ENCODE results near the gene PRLR.

PRLR gene

DNA sequence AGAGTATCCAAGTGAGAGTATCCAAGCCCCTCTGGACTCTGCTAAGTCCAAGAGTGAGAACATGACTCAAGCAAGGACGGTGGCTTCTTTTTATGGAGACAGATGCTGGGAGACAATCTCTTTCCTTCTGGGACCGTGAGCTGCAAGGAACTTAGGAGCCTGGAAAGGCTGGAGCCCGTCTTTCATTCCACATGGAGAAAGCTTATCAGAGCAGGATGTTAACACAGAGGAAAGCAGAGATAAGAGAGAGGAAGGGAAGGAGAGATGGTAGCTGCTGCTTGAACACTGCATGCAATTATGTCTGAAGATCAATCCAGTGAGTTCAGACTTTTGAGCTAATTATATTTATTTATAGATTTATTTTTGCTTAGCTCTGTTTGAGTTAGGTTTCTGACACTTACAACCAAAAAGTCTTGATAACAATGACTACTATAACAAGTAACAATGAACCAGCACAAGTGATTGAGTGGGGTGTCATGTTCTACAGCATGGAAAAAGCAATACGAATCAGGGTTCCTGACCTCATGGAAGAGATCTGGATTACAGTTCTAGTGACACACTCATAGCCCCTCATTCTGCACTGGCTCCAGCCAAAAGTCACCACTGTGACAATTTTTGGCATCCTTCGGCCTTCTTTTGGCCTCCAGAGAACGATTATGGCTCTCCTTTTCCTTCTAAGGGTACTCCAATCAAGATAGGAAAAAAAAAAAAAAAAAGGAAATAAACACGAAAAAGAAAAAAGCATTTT lies 71.5 kb downstream of the PRLR start:
- DNase-seq, result no peak

DNA sequence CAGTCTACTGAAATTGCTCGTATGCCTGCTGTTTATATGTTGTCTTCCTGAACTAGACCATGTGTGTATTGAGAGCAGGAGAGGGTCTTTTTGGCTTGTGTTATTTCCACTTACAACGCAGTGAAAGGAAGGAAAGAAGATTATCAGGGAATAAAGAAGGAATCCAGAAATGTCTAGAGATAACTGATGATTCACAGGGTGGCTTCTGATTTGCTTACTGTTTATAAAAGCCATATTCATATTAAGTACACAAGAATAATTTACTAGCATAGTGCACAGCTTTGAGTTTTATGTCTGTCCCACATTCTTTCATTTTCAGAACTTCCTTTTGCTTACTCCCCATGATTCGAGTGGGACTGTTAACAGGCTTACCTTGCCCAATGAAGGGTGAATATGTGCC lies 72.1 kb downstream of the PRLR start:
- DNase-seq, result no peak

DNA sequence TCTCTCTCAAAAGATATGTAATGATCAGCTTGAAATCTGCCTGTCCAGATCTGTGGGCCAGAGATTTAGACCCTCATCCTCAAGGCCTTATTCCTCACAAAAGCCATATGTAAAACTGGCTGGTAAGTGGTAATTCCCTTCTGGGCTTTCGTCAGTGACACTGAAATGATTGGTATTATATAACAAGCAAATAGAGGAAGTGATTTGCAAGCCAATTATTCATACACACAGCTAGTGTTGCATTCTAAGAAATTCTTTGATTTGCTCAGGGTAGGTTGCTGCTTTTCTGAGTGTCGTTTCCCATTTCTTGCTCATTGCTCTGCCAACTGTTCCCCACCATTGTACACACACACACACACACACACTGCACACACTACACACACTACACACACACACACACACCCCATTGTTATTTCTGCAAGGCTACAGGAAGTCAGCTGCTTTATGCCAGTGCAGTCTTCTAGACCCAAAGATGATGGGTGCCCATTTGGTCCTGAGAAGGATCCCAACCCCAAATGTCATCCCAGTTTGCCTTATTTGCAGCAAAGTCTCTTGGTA lies 76.8 kb downstream of the PRLR start:
- DNase-seq, result no peak

DNA sequence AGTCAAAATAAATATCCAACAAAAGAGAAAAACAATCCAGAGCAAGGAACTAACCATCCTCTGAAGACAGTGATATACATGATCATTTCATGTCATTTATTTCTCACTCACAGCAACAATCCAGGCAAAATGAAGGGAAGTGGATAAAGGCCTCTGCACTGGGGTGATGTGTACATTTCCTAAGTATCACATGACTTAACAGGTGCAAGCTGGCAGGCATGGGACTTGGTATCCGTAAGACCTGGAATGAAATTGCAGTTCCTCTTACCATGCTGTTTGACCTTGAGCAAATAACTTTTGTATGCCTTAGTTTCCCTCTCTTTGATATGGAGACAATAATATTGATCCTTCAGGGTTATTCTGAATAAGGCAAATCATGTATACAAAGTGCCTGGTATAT lies 77.6 kb downstream of the PRLR start:
- DNase-seq, result no peak

DNA sequence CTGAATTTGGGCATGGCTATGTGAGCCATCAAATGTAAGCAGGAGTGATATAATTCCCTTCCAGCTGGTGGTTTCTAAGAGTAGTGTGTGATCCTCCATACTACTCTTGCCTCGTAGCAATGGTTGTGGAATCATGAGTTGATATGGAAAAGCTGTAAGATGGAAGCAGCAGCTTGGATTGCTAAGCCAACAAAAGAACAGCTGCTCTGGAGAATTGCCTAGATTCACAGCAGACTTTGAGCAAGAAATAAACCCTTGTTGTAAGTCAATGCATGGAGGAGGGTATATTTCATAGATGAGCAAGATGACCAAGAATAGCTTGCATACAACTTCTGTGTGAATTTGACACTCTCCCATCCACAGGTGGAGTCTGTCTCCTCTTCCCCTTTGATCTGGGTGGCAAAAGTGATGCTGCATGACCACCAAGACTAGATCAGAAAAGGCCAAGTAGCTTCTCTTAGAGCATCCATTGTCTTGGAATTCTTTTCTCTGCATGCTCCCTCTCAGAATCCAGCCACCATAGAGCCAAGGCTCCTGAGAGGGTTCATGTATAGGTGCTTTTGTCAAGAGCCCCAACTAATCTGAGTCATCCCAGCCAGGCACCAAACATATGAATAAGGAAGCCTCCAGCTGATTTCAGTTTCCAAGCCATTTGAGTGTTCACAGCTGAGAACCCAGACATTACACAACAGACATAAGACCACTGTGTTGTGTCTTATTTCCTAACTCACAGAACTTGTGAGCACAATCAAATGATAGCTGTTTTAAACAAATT lies 79.0 kb downstream of the PRLR start:
- no peak for DNase-seq

DNA sequence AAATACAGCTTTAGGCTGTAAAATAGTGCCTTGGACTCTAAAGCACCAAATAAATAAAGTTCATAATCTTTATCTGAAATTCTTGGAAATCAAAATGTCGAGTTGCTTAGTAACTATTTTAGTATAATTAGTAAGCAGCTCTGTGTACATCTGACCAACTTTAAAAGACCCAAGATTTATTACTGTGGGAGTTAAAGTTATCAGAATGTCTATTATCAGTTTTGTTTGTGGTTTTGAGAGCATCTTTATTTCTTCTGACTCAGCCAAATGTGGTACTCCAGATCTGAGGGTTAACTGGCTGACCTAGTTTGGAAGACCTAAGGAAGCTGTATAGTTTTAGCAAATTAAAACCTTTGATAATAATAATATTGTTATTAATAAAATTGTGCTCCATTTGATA lies 81.2 kb downstream of the PRLR start:
- no peak for DNase-seq

DNA sequence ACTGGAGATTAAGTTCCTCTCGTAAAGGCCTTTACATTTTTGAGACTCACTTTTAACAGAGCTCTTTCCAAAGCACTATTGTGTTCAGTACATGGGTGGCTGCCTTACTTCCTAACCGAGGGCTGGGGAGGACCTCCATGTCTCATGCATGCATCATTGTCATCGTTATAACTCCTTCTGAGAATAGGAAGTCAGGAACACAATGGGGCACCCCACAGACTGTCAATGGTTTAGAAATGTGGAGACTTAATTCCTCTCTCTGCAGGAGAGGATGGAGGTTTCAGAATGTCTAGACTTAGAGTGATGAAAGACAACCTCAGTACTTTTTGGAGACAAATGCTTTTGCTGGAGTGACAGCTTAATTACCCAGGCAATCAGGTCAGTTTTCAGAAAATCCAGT lies 83.9 kb downstream of the PRLR start:
- no peak for DNase-seq

DNA sequence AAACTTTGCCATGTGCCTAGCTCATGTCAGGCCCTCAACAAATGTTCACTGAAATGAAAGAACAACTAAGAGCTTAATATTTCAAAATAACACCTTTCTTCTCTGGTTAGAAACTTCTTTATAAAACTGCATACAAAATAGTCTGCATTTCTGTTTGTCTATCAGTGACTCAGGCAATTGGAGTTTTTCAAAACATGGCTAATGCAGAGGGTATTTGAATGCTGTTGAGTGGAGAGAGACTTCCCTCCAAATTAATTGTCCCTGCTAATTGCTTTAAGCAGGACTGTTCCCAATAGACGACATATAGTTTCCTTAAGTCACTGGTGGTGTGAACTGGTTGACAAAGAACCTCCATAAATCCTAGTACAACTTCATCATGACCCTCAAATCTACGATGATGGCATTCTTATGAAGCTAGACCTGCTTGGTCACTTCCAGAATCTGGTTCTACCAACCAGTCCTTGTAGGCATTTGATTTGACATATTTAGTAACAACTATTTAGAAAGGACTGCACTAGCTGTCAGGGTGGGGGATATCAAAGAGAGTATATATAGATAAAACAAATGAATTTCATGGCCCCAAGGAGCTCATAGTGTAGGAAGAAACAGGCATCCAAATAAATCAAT lies 84.5 kb downstream of the PRLR start:
- no peak for DNase-seq

DNA sequence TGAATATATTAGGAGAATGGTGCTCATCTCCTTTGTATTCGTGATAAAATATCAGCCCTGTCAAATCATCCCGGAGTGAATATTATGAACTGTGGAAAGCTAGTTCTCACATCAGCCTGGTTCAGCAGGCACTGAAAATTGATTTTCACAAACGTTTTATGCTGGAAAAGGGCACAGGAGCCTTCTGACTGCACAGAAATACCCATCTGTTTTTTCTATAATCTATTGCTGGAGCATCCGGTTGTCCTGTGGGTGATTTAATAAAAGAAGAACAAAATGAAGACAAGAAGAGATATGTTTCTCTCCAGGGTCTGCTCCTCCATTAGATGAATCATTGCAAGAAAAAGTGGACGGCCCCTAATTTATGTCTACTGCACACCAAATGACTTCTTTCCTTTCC lies 85.3 kb downstream of the PRLR start:
- no peak for DNase-seq

DNA sequence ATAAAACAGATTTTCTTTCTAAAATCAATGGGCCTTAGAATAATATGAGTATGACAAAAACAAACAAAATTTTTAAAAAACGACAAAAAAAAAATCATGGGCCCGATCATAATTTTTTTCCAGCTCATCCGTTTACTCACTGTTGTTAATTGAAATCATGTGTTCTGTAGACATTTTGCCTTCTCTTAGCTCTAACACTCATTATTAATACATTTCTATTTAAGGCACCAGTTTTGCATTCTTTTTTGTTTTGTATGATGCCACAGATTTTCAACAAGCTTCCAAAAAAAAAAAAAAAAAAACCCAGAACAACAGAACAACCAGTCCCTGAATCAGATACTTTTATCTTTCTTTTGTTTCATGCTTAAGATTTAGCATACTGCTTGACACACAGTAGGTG lies 86.4 kb downstream of the PRLR start:
- DNase-seq, result no peak

DNA sequence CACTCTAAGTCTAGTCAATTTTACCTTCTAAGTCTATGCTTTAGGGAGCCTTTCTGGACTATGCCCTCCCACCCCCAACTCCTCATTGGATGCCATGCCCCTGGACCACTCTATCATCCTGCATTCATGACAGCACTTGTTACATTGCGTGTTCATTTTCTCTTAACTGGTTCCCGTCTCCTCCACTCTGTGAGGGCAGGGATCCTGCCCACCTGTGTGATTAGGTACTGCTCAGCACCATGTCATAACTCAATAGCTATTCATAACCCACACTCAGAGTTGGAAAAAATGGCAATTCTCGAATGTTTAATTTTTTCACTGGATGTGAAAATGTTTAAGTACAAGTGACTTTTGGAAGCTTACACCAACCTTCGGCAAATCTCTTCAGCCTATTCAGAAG lies 88.5 kb downstream of the PRLR start:
- no peak for DNase-seq

DNA sequence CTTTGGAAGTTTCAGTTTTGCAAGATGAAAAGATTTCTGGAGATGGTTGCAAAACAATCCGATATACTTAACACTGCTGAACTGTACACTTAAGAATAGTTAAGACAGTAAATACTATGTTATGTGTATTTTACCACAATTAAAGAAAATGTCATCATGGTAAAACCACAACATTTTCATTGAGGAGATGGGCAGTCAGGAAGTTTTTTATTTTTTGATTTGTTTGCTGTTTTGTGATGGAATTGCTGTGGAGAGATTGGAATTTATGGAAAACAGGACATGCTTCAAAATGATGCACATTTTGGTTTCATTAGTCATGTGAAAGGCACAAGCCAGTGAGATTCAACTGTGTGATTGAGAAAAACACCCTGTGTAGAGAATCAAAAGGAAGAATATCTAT lies 92.1 kb downstream of the PRLR start:
- DNase-seq, result no peak

DNA sequence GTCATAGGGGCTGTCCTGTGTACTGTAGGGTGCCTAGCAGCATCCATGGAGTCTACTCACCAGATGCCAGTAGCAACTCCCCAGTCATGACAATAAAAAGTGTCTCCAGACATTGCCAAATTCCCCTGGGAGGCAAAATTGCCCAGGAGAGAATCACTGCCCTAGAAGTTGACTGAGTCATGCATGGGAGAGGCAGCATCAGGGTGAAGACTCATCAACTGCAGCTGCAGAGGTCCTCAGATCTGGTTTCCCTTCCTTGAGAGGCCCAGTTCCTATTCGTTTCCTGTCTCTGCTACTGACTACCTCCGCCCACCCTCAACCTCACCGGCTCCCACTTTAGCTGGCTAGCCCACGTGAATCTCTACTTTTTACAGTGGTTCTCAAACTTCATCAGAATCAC lies 93.9 kb downstream of the PRLR start:
- no peak for DNase-seq

DNA sequence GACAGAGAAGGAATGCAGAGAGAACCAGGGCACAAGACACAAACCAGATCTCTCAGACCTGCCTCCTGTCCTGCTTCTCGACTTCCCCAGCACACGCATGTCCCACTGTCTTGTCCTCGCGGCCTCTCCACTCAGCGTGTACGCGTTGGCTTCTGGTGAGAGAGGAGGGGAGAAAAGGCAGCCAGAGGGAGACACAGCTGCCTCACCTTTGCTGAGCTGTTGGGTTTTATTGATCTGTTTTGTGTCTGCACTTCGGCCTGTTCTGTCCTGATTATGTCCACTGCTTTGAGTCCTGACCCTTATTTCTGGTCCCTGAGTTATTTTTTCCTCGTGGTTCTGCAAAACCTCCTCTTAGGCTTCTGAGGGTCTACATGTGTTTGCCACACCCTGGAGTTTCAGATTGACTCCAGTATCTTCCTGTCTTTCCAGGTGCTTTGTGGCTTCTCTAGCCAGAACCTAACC lies 95.0 kb downstream of the PRLR start:
- no peak for DNase-seq

DNA sequence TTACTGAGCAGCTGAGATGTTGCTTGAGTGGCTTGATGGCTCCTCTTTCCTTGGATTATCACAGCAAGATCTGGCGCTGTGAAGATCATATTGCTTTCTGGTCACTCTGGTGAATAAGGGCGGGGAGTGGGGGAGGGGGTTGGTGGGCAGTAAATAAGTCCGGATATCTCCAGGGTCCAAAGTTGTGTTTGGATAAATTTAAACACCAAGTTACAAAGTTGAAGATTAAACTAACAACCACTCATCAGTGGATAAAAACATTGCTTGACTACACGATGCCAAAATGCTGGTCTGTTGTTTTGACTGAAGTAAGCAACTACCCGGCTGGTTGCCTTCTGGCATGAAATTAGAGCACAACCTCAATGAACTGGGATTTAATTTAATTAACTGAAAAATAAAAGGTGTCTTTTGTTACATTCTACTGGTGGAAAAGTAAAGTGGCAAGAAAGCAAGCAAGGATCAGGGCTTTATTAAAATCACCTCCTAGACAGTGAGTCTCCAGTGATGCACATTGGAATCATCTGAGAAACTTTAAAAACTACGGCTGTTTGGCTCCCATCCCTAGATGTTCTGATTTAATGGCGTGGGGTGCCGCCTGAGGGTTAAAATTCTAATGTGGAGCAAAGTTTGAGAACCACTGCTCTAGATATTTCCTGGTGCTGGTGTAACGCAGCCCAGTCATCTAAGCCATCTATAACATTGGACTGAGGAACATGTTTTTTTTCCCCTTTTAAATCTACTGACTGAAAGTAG lies 95.8 kb downstream of the PRLR start:
- DNase-seq, result no peak

DNA sequence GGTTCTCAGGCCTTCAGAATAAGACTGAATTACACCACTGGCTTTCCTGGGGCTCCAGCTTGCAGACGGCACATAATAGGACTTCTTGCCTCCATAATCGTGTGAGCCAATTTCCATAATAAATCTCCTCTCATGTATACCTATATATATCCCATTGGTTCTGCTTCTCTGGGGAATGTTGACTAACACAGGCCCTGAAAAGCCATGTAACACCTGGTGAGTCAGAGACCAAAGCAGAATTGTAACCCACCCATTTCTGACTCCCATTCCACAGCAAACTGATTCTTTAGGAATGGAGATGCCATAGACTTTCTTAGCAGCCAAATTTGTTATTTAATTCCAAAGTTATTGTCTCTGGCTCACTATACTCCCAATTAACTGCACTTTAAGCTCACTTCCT lies 97.1 kb downstream of the PRLR start:
- no peak for DNase-seq

DNA sequence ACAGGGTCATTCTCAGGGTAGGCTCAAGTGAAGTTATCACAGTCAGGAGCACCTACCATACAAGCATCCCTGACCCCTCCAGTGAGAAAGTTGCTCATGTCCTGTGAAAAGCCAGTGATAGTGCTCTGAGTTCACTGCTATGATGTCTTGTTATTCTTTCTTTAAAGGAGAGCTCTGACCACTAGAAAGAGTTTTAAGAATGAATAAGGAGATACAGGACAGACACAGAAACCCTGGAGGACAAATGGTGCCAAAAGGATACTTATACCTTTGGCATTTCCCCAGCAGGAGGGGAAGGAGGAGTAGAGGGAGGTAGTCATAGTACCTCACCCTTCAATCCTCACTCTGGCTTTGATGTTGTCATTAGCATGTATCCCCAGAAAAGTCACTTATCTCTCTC lies 98.6 kb downstream of the PRLR start:
- no peak for DNase-seq

DNA sequence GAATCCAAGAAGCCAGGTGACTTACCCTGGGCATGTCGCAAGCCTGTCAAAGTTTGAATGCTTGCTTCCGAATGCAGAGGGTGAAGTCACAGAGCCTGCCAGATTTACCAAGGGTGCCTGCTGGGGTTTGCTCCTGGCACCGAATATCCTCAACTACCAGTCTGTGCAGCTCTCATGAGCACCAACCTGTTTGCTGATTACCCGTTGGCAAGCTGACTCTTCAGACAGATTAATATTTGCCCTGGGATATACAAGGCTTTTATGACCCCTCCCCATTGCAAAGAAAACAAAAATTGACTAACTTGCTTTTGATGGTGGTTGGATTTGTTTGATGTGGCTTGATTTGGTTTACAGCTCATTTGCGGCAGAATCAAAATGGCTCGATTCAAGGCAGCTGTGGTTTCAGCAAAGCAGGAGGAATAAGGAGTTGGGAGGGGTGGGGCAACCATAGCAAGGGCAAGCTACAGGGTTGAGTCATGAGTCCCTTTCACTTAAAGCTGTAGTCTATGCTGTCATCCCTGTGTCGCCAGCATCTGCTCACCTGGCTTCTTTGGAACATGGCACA lies 100.3 kb downstream of the PRLR start:
- DNase-seq, result no peak

DNA sequence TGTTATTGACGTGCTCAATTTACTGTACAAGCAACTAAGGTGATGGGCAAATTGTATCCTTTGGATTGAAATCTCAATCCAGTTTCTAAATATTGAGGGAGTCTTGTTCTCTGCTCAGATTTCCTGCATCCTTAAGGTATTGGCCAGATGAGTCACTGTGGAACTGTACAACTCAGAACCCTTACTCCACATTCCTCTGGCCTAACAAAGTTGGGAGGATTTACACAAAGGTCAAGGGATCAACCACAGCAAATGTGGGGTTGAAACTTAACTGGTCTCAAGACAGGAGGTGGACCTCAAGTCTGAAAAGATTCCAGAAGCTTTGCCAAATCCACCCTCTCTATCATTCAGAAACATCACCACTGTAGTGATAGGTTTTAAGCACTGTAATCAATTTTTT lies 101.0 kb downstream of the PRLR start:
- DNase-seq, result no peak

DNA sequence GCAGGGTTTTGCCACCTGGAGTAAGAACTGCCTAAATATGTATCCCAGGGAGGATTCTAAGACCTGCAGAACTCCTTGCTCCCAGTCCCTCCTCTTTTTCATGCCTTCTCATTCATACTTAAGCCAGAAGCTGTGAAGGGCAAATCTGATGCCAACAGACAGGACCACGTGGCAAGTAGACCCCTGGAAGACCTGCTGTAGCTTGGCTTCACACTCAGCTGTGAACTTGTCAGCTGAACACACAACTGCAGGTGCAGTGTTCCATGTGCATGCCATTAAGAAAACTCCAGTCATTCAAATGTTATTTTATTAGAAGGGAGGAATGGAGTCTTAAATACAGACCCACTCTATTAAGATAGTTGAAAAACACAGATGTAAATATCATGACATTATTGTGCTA lies 103.3 kb downstream of the PRLR start:
- no peak for DNase-seq

DNA sequence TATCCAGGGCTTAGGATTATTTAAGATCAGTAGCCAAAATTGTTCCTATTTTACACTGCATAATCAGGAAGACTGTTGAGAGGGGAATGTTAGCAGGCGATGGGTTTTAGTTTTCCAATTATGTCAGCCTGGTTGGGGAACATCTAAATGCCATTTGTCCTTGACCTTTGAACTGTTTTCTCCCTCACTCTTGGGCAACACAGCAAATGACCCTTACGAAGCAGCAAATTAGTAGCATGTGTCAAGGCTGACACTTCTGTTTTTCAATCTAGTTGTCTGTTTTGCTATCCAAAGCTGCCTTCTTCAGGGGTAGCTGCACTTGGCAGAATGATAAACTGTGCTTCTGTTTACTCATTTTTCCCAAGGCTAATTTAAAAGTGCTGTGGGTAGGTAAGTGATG lies 104.5 kb downstream of the PRLR start:
- DNase-seq, result no peak

DNA sequence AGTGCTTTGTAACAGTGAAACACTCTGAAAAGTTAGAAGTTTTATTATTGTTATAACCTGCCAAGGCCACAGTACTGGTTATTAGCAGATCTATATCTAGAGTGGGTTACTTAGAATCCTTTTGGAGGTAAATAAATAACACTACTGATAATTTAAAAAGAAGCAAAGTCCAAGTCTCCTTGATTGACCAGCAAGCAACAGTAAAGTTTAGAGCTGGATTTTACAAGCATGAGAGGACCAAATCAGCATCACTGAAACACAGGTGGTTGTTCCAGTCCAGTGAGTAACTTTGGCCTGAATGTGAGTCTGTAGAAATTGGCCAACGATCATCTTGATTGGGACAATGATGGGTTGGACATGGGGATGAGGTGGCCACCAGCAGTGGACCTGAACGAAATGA lies 105.4 kb downstream of the PRLR start:
- no peak for DNase-seq

DNA sequence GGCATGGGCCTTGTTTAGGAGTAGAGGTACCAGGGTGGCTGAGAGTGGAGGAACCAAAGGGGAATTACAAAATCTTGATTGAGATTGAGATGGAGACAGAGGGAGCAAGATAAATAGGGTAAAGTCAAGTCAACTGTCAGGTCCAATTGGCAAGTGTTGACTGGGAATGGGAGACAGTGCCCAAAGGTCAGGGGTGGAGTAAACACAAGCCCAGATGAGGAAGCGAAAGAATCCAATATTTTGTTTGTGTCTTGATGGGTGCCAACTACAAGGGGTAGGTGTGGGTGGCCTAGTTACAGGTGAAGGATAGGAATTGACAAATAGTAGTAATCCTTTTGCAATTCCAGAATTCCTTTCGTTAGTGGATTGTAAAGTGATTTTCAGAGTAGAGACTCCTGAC lies 107.5 kb downstream of the PRLR start:
- DNase-seq, result no peak

Measured in NCI-H2171 (cell line).